GM12873 (cell line): Measurements from ENCODE around the gene E2F4.

Experiments
- CTCF ChIP-seq: IDR thresholded peaks from 2 replicates; pipeline ENCODE4 v1.5.1; 2012; ENCODE audit warnings: low read depth, mild to moderate bottlenecking, moderate library complexity, low read length, control low read depth; ENCODE audit not compliant: insufficient read depth; ENCODE audit errors: missing control alignments

Gene E2F4

DNA sequence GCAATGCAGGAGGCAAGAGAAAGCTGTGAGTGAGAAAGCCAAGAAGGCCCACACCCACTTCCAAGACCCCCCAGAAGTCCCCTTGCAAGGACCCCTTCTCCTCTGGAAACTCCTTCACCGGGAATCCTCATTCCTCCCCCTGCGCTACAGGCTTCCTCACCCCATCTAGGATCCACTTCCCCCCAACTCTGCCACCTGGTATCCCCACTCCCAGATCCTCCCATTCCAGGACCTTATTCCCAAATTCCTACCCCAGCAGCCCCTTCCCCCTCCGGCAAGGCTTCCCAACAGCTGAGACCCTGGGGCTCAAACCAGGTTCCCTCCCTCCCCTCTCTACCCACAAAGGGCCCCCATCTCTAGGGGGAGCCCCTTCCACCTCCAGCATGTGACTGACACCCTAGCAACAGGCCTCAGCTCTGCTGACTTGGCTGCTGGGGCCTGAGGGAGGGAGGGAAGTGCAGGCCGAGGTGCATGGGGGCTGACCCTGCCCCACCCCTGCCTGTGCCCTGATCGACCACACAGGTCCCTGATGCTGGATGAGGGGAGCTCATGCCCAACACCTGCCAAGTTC lies 25.3 kb upstream of the E2F4 start:
- TF ChIP-seq CTCF = no peak

- no peak for TF ChIP-seq CTCF
These were observed 24.4 kb upstream of the E2F4 start for GRCh38 chr16:67167588-67167987.

GRCh38 chr16:67169011-67169451 lies 22.9 kb upstream of the E2F4 start:
- no peak for TF ChIP-seq CTCF

- TF ChIP-seq CTCF = peak; percentile 81
These were observed 22.2 kb upstream of the E2F4 start for GRCh38 chr16:67169642-67170167.

GRCh38 chr16:67170168-67170948 lies 21.6 kb upstream of the E2F4 start, which contains the start of gene NOL3:
NOL3 (plus strand) TSS chr16:67170538.
- TF ChIP-seq CTCF = no peak

DNA sequence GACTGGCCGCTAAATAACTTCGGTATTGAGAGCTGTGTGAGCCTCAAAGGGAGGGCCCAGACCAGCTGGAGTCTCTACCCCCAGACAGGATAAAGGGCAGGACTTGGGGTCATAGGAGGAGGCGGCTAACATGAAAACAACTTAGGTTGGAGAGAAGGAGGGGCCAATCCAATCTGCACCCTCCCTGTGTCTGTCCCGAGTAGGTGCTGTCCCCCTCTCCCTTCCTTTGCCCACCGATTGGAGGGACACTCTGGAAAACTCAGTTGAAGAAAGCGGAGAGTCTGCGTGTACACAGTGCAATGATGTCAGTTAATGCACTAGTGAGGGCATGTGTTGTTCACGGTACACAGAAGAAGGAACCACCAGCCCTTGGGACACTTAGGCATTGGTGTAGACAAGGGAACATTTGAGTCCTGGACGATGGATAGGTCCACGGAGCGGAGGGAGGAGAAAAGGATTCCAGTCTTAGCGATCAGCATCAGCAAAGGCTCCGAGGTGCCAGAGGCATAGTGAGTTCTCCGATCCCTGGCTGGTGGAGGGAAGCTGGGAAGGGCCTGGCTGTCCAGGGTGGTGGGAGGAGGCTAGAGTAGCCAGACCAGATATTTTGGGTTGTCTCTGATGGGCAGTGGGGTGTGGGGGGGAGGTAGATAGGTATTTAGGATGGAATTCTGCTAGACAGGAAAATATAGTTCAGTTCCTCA lies 20.9 kb upstream of the E2F4 start:
- TF ChIP-seq CTCF = no peak

- TF ChIP-seq CTCF = no peak
These were observed 18.6 kb upstream of the E2F4 start for GRCh38 chr16:67173323-67173722.
